A673 (cell line): ENCODE results near the gene ARHGAP15. TPM values are rescaled to one million over a fixed set of nuclear protein-coding genes. Genes with fewer than 3 reads are reported as not detected.

ENCODE experiments used
- BruUV-seq: library from RNA; stranded (reverse); fragments of 400-500 nt; replicated peaks from 2 replicates; lab custom pipeline; 2021; lab: Mats Ljungman, UMichigan
- CTCF ChIA-PET: fragments of 300-600 bp; sonication (Branson Sonifier 250); formaldehyde crosslinking; loops from one replicate; lab custom pipeline; 2022; ENCODE audit warnings: antibody characterized with exemption; lab: Charles Lee
- POLR2A ChIA-PET: fragments of 300-600 bp; sonication (Branson Sonifier 250); formaldehyde crosslinking; loops from one replicate; lab custom pipeline; 2022; ENCODE audit warnings: antibody characterized with exemption; ENCODE audit not compliant: low non-redundant PET; lab: Charles Lee
- DNase-seq: peaks from one replicate; pipeline ENCODE4 v3.0.0-alpha.2; 2015; ENCODE audit warnings: low spot score
- H3K27ac ChIP-seq: fragments of 200-600 bp; sonication (generic); 2 replicates; pipeline ENCODE4 v1.5.1; 2016; ENCODE audit warnings: mixed run types, low read depth, mild to moderate bottlenecking, mixed read lengths, antibody characterized with exemption, low read length; ENCODE audit not compliant: poor library complexity, severe bottlenecking
- H3K27me3 ChIP-seq: fragments of 200-600 bp; sonication (generic); replicated peaks from 2 replicates; pipeline ENCODE4 v1.6.1; 2017; ENCODE audit warnings: mixed run types, low read depth, mild to moderate bottlenecking, mixed read lengths, antibody characterized with exemption, low read length; ENCODE audit not compliant: insufficient read depth, poor library complexity
- H3K36me3 ChIP-seq: fragments of 200-600 bp; sonication (generic); 2 replicates; pipeline ENCODE4 v1.6.1; 2016; ENCODE audit warnings: mixed run types, mild to moderate bottlenecking, mixed read lengths, antibody characterized with exemption, low read length; ENCODE audit not compliant: insufficient read depth, poor library complexity, severe bottlenecking
- H3K4me1 ChIP-seq: fragments of 200-600 bp; sonication (generic); 2 replicates; pipeline ENCODE4 v1.6.1; 2017; ENCODE audit warnings: mixed run types, mild to moderate bottlenecking, mixed read lengths, antibody characterized with exemption, low read length; ENCODE audit not compliant: insufficient read depth, poor library complexity, severe bottlenecking
- H3K4me3 ChIP-seq: fragments of 200-600 bp; sonication (generic); 2 replicates; pipeline ENCODE4 v1.5.1; 2016; ENCODE audit warnings: low read depth, mixed run types, mild to moderate bottlenecking, mixed read lengths, low read length; ENCODE audit not compliant: poor library complexity, severe bottlenecking
- H3K9me3 ChIP-seq: fragments of 200-600 bp; sonication (generic); 2 replicates; pipeline ENCODE4 v1.6.1; 2016; ENCODE audit warnings: mixed run types, low read depth, mild to moderate bottlenecking, mixed read lengths, antibody characterized with exemption, low read length; ENCODE audit not compliant: poor library complexity, severe bottlenecking
- EZH2 ChIP-seq: fragments of 200-600 bp; sonication (generic); IDR thresholded peaks from 2 replicates; pipeline ENCODE4 v1.6.1; 2017; ENCODE audit warnings: borderline replicate concordance, low read depth, mild to moderate bottlenecking, mixed read lengths, antibody characterized with exemption, low read length; ENCODE audit not compliant: poor library complexity, severe bottlenecking
- intact Hi-C: fragments of 100-400 bp; cut with micrococcal nuclease; formaldehyde crosslinking; loops from one replicate; pipeline ENCODE4 v1.10.0; 2022; ENCODE audit not compliant: unreplicated experiment
- total RNA-seq: library from RNA; stranded (reverse); gene quantifications from 2 replicates; pipeline ENCODE4 v1.2.3, GENCODE V29; 2021
- TF ChIP-seq, protein P1 (sequence below): fragments of 300-800, 200-600 bp; sonication (generic); conservative IDR thresholded peaks from 2 replicates; pipeline ENCODE4 v1.5.1; 2017; ENCODE audit warnings: low read depth, mild to moderate bottlenecking, antibody characterized with exemption, low read length, moderate library complexity, mixed read lengths

The ARHGAP15 gene
- total RNA-seq, 1 experiment from 2014 or later = not detected

DNA sequence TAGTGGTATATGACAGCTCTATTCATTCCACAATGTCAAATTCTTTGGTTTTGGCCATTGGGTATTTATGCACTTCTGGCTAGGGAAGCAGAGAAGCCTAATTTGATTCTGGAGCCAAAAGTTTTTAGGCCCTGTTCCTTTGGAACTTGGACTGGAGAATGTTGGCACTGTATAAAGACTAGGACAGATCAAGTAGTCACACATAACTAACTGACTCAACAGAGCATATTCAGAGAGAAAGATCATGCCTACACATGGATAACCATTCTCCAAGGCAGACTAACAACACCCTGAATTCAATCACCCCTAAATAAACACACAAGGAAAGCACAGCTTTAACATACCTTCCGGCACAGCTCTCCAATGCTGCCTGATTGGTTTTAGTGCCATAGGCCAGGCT lies 62.9 kb downstream of the ARHGAP15 start:
- Histone ChIP-seq H3K4me1 (no peaks in the 10 kb centered on the region), H3K36me3 (no peaks in the 10 kb centered on the region), H3K27me3 (peaks cover 4% of the 10 kb centered on the region), H3K9me3 (no peaks in the 10 kb centered on the region), H3K27ac (no peak overlapping the region), H3K4me3 (no peak overlapping the region)
- DNase-seq = no peak
- CTCF ChIA-PET = no interaction called here
- BruUV-seq = no TSS peak
- no peak for TF ChIP-seq EZH2
- TF ChIP-seq, protein P1, sequence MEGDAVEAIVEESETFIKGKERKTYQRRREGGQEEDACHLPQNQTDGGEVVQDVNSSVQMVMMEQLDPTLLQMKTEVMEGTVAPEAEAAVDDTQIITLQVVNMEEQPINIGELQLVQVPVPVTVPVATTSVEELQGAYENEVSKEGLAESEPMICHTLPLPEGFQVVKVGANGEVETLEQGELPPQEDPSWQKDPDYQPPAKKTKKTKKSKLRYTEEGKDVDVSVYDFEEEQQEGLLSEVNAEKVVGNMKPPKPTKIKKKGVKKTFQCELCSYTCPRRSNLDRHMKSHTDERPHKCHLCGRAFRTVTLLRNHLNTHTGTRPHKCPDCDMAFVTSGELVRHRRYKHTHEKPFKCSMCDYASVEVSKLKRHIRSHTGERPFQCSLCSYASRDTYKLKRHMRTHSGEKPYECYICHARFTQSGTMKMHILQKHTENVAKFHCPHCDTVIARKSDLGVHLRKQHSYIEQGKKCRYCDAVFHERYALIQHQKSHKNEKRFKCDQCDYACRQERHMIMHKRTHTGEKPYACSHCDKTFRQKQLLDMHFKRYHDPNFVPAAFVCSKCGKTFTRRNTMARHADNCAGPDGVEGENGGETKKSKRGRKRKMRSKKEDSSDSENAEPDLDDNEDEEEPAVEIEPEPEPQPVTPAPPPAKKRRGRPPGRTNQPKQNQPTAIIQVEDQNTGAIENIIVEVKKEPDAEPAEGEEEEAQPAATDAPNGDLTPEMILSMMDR = no peak
- POLR2A ChIA-PET = no interaction called here
- intact Hi-C loops = no loop called here

DNA sequence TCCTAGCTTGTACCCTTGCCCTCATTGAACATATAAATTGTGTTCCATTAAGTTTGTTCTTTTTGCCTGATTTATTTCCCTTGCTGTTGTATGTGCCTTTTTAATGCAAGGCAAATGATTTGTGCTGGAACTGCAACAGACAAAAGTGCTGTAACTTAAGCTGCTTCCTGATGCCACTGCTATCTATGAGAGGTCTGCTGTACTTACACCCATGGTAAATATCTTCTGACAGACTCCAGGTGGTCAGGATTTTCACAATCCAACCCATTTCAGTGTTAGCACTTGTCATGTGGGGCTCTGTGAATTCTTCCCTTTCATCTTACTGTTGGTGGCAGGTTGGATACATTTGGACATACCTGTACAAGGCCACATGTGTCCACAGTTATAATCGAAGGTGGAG lies 63.5 kb downstream of the ARHGAP15 start:
- no peaks in the 10 kb centered on the region for H3K36me3 ChIP-seq
- no peak overlapping the region for H3K27ac ChIP-seq
- no peaks in the 10 kb centered on the region for H3K9me3 ChIP-seq
- ChIA-PET CTCF (no interaction called here), POLR2A (no interaction called here)
- intact Hi-C loops = no loop called here
- TF ChIP-seq EZH2 = no peak
- TF ChIP-seq, protein P1 = no peak
- no peak overlapping the region for H3K4me3 ChIP-seq
- no peaks in the 10 kb centered on the region for H3K4me1 ChIP-seq
- peaks cover 4% of the 10 kb centered on the region for H3K27me3 ChIP-seq
- DNase-seq = no peak
- no TSS peak for BruUV-seq

DNA sequence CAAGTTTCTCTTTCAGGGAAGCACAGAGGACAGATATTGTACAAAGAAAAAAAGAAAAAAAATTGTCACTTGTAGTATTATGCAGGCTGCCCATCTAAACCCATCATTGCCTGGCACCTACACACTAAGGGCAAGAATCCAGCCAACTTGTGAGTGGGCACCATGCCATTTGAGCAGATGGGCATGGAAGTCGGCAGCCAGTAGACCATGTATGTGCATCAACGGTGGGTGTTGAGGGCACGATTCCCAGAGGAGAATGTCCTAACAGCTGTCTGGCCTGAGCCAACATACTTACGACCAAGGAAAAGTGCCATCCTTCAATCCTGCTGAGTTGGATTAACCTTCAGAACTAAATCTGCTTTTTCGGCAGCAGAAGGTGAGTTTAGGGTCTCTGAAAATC lies 63.9 kb downstream of the ARHGAP15 start:
- Histone ChIP-seq H3K36me3 (no peaks in the 10 kb centered on the region), H3K27ac (no peak overlapping the region), H3K27me3 (peaks cover 4% of the 10 kb centered on the region), H3K4me3 (no peak overlapping the region), H3K4me1 (no peaks in the 10 kb centered on the region), H3K9me3 (no peaks in the 10 kb centered on the region)
- ChIA-PET CTCF (no interaction called here), POLR2A (no interaction called here)
- no peak for DNase-seq
- intact Hi-C loops = no loop called here
- TF ChIP-seq EZH2 = no peak
- TF ChIP-seq, protein P1 = no peak
- BruUV-seq = no TSS peak
